ENCODE results near the gene MTTP.
"Not testable (repeated sequence)": the region's sequence is repeated elsewhere in the genome, so short reads cannot be mapped to it uniquely, and the experiment has no call there.

MTTP gene

GRCh38 chr4:99574530-99575324 lies at the start of gene MTTP:
Gene MTTP (plus strand): TSS chr4:99574824. CDS start chr4:99574910, 86 bp downstream.
- no peak for DNase-seq (ENCODE audit: low spot score)

- no peak for DNase-seq (ENCODE audit: low spot score)
Measured at GRCh38 chr4:99529228-99529627, 45.4 kb upstream of the MTTP start.

- DNase-seq (ENCODE audit: low spot score), result no peak
Measured at GRCh38 chr4:99529956-99530355, 44.7 kb upstream of the MTTP start.

- DNase-seq (ENCODE audit: low spot score), result not testable (repeated sequence)
Measured at GRCh38 chr4:99534699-99535098, 39.9 kb upstream of the MTTP start.

- no peak for DNase-seq (ENCODE audit: low spot score)
Measured at GRCh38 chr4:99536271-99536670, 38.4 kb upstream of the MTTP start.

GRCh38 chr4:99536848-99537247 lies 37.8 kb upstream of the MTTP start:
- DNase-seq (ENCODE audit: low spot score), result no peak

- no peak for DNase-seq (ENCODE audit: low spot score)
Measured at GRCh38 chr4:99537674-99538073, 37.0 kb upstream of the MTTP start.

GRCh38 chr4:99540277-99540939 lies 34.2 kb upstream of the MTTP start:
- no peak for DNase-seq (ENCODE audit: low spot score)

- no peak for DNase-seq (ENCODE audit: low spot score)
Measured at GRCh38 chr4:99552872-99553271, 21.8 kb upstream of the MTTP start.

GRCh38 chr4:99563310-99564186 lies 11.1 kb upstream of the MTTP start, which contains the start of gene TRMT10A:
Gene TRMT10A (minus strand): TSS chr4:99564039. CDS start chr4:99559338, 4,701 bp downstream.
- peak; percentile 98 for DNase-seq (ENCODE audit: low spot score)

- no peak for DNase-seq (ENCODE audit: low spot score)
Measured at GRCh38 chr4:99564921-99565320, 9.7 kb upstream of the MTTP start.

- no peak for DNase-seq (ENCODE audit: low spot score)
Measured at GRCh38 chr4:99571883-99572282, 2.7 kb upstream of the MTTP start.

GRCh38 chr4:99572527-99573240 lies 1.9 kb upstream of the MTTP start:
- no peak for DNase-seq (ENCODE audit: low spot score)

- no peak for DNase-seq (ENCODE audit: low spot score)
Measured at GRCh38 chr4:99573735-99574368, 772 bp upstream of the MTTP start.

- DNase-seq (ENCODE audit: low spot score), result no peak
Measured at GRCh38 chr4:99578714-99579113, 4.1 kb downstream of the MTTP start.

- DNase-seq (ENCODE audit: low spot score), result no peak
Measured at GRCh38 chr4:99585516-99585915, 10.9 kb downstream of the MTTP start.

- no peak for DNase-seq (ENCODE audit: low spot score)
Measured at GRCh38 chr4:99586322-99586721, 11.7 kb downstream of the MTTP start.

GRCh38 chr4:99586797-99587196 lies 12.2 kb downstream of the MTTP start:
- DNase-seq (ENCODE audit: low spot score), result no peak

GRCh38 chr4:99587309-99587708 lies 12.7 kb downstream of the MTTP start:
- DNase-seq (ENCODE audit: low spot score), result no peak

GRCh38 chr4:99587803-99588202 lies 13.2 kb downstream of the MTTP start:
- no peak for DNase-seq (ENCODE audit: low spot score)

- no peak for DNase-seq (ENCODE audit: low spot score)
Measured at GRCh38 chr4:99591757-99592156, 17.1 kb downstream of the MTTP start.

All from Ammon's horn (tissue), 1 donor.